NCI-H1436 treated with DMSO at 0.1 percent for 48 hours (cell line): ENCODE measurements around the gene RRP1B.

Experiments used
- DNase-seq: peaks from one replicate; lab custom pipeline; 2025; lab: John Stamatoyannopoulos, UW

Gene RRP1B

GRCh38 chr21:43744725-43745124 lies 85.4 kb downstream of the RRP1B start:
- DNase-seq, result no peak
